ENCODE measurements around the gene COPS9.

The COPS9 gene

GRCh38 chr2:240160291-240161086, 24.4 kb upstream of the COPS9 start:
- Histone ChIP-seq H3K27me3 (ENCODE audit: low read depth, low read length) (no peaks in the 10 kb centered on the region), H3K4me3 (ENCODE audit: low read length) (no peak overlapping the region), H3K9ac (ENCODE audit: low read length) (no peak overlapping the region), H4K20me1 (ENCODE audit: insufficient read depth, low read length) (no peaks in the 10 kb centered on the region), H3K36me3 (replicated peaks; ENCODE audit: low read depth, low read length) (no peaks in the 10 kb centered on the region), H2AFZ (ENCODE audit: low read depth, low read length) (no peak overlapping the region), H3K4me2 (ENCODE audit: low read length) (no peak overlapping the region), H3K4me1 (ENCODE audit: low read length) (no peaks in the 10 kb centered on the region), H3K9me3 (ENCODE audit: insufficient read depth, low read length) (no peaks in the 10 kb centered on the region), H3K27ac (ENCODE audit: low read length) (no peak overlapping the region), H3K79me2 (ENCODE audit: low read length) (no peaks in the 10 kb centered on the region)
- TF ChIP-seq EZH2phosphoT487 (IDR thresholded peaks at IDR 0.05; ENCODE audit: low read depth), result no peak
- TF ChIP-seq, protein P1, sequence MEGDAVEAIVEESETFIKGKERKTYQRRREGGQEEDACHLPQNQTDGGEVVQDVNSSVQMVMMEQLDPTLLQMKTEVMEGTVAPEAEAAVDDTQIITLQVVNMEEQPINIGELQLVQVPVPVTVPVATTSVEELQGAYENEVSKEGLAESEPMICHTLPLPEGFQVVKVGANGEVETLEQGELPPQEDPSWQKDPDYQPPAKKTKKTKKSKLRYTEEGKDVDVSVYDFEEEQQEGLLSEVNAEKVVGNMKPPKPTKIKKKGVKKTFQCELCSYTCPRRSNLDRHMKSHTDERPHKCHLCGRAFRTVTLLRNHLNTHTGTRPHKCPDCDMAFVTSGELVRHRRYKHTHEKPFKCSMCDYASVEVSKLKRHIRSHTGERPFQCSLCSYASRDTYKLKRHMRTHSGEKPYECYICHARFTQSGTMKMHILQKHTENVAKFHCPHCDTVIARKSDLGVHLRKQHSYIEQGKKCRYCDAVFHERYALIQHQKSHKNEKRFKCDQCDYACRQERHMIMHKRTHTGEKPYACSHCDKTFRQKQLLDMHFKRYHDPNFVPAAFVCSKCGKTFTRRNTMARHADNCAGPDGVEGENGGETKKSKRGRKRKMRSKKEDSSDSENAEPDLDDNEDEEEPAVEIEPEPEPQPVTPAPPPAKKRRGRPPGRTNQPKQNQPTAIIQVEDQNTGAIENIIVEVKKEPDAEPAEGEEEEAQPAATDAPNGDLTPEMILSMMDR (IDR thresholded peaks at IDR 0.05; ENCODE audit: low read depth, low read length), result no peak

GRCh38 chr2:240159251-240159839, 23.2 kb upstream of the COPS9 start:
- TF ChIP-seq, protein P1 (IDR thresholded peaks at IDR 0.05; ENCODE audit: low read depth, low read length), result no peak
- TF ChIP-seq EZH2phosphoT487 (IDR thresholded peaks at IDR 0.05; ENCODE audit: low read depth), result no peak
- H3K4me2 ChIP-seq (ENCODE audit: low read length), result no peak overlapping the region

DNA sequence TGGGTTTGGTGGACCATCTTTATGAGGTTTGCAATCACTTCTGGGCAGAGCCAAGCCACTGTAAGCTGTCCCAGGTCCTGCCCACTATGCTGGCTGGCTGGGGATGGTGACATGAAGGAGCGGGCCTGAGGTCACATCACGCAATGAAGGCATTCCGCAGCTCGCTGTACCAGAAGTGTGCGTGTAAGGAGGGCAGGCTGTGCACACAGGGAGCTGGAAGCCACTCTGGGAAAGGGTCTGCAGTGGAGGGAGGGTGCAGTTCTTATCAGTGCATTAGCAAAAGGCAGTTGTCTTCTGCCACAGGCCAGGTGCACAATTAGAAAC, 21.0 kb upstream of the COPS9 start:
- H3K79me2 ChIP-seq (ENCODE audit: low read length), result no peaks in the 10 kb centered on the region
- no peak for TF ChIP-seq EZH2phosphoT487 (IDR thresholded peaks at IDR 0.05; ENCODE audit: low read depth)
- TF ChIP-seq, protein P1 (IDR thresholded peaks at IDR 0.05; ENCODE audit: low read depth, low read length), result no peak
- no peak overlapping the region for H2AFZ ChIP-seq (ENCODE audit: low read depth, low read length)
- H3K9ac ChIP-seq (ENCODE audit: low read length), result no peak overlapping the region
- H3K4me1 ChIP-seq (ENCODE audit: low read length), result no peaks in the 10 kb centered on the region
- H3K27me3 ChIP-seq (ENCODE audit: low read depth, low read length), result no peaks in the 10 kb centered on the region
- H3K36me3 ChIP-seq (replicated peaks; ENCODE audit: low read depth, low read length), result no peaks in the 10 kb centered on the region
- no peak overlapping the region for H3K4me2 ChIP-seq (ENCODE audit: low read length)
- no peaks in the 10 kb centered on the region for H4K20me1 ChIP-seq (ENCODE audit: insufficient read depth, low read length)
- H3K27ac ChIP-seq (ENCODE audit: low read length), result no peak overlapping the region
- no peaks in the 10 kb centered on the region for H3K9me3 ChIP-seq (ENCODE audit: insufficient read depth, low read length)
- H3K4me3 ChIP-seq (ENCODE audit: low read length), result no peak overlapping the region

More at GRCh38 chr2:240159251-240159839, 23.2 kb upstream of the COPS9 start:
- Histone ChIP-seq H3K27ac (ENCODE audit: low read length) (no peak overlapping the region), H3K9me3 (ENCODE audit: insufficient read depth, low read length) (no peaks in the 10 kb centered on the region), H3K27me3 (ENCODE audit: low read depth, low read length) (no peaks in the 10 kb centered on the region), H3K79me2 (ENCODE audit: low read length) (no peaks in the 10 kb centered on the region), H3K9ac (ENCODE audit: low read length) (no peak overlapping the region), H2AFZ (ENCODE audit: low read depth, low read length) (no peak overlapping the region), H4K20me1 (ENCODE audit: insufficient read depth, low read length) (no peaks in the 10 kb centered on the region), H3K36me3 (replicated peaks; ENCODE audit: low read depth, low read length) (no peaks in the 10 kb centered on the region), H3K4me3 (ENCODE audit: low read length) (no peak overlapping the region), H3K4me1 (ENCODE audit: low read length) (no peaks in the 10 kb centered on the region)

DNA sequence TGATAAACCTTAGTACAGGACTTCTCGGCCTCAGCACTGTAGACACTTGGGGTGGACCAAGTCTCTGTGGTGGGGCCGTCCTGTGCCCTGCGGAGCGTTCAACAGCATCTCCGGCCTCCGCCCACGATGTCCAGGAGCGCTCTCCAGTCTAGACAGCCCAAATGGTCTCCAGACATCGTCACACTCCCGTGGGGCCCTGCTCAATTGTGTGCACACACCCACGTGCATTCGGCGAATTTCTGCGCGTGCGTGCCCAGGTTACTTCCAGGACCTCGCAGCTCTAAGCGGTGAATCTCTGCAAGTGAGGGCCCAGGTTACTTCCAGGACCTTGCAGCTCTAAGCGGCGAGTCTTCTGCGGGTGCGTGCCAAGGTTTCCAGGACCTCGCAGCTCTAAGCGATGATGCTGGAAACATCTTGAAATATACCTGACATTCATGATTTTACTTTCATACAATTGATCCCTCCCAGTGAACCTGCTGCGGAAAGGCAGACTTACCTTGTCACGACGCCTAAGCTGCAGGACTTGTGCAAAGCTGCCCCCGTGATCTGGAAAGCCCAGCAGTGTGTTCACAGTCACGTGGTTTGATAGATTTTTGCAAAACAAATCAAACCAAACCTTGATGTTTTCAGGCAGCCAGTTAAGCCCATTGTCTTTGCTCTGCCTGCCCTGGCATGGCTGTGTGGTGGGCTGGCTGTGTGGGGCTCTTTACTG, 20.5 kb upstream of the COPS9 start:
- H3K27ac ChIP-seq (ENCODE audit: low read length), result no peak overlapping the region
- H3K27me3 ChIP-seq (ENCODE audit: low read depth, low read length), result no peaks in the 10 kb centered on the region
- H3K4me2 ChIP-seq (ENCODE audit: low read length), result no peak overlapping the region
- H3K9me3 ChIP-seq (ENCODE audit: insufficient read depth, low read length), result no peaks in the 10 kb centered on the region
- H3K9ac ChIP-seq (ENCODE audit: low read length), result no peak overlapping the region
- H3K4me1 ChIP-seq (ENCODE audit: low read length), result no peaks in the 10 kb centered on the region
- TF ChIP-seq EZH2phosphoT487 (IDR thresholded peaks at IDR 0.05; ENCODE audit: low read depth), result no peak
- TF ChIP-seq, protein P1 (IDR thresholded peaks at IDR 0.05; ENCODE audit: low read depth, low read length), result no peak
- H3K79me2 ChIP-seq (ENCODE audit: low read length), result no peaks in the 10 kb centered on the region
- no peaks in the 10 kb centered on the region for H3K36me3 ChIP-seq (replicated peaks; ENCODE audit: low read depth, low read length)
- H3K4me3 ChIP-seq (ENCODE audit: low read length), result no peak overlapping the region
- no peak overlapping the region for H2AFZ ChIP-seq (ENCODE audit: low read depth, low read length)
- H4K20me1 ChIP-seq (ENCODE audit: insufficient read depth, low read length), result no peaks in the 10 kb centered on the region
